Subcutaneous abdominal adipose tissue (tissue), 5 donors: ENCODE data around the gene VIPAS39.

Experiments used
- H3K27ac ChIP-seq: one replicate; pipeline ENCODE4 v1.7.0; 2013; ENCODE audit warnings: low read depth, mild to moderate bottlenecking, inconsistent platforms, low read length, moderate library complexity
- H3K27me3 ChIP-seq, 5 donors: one replicate each; pipeline ENCODE4 v1.7.0; 2013; ENCODE audit warnings: low read length in 5 of 5, inconsistent platforms in 1 of 5; ENCODE audit not compliant: control insufficient read depth in 5 of 5, insufficient read depth in 4 of 5
- H3K36me3 ChIP-seq, 5 donors: one replicate each; pipeline ENCODE4 v1.7.0; 2013; ENCODE audit warnings: low read length in 5 of 5; ENCODE audit not compliant: control insufficient read depth in 5 of 5, insufficient read depth in 5 of 5
- H3K4me1 ChIP-seq, 5 donors: one replicate each; pipeline ENCODE4 v1.7.0; 2013; ENCODE audit warnings: low read length in 5 of 5, mild to moderate bottlenecking in 3 of 5, moderate library complexity in 1 of 5; ENCODE audit not compliant: control insufficient read depth in 5 of 5, insufficient read depth in 5 of 5
- H3K4me3 ChIP-seq, 5 donors: one replicate each; pipeline ENCODE4 v1.7.0; 2013; ENCODE audit warnings: low read length in 5 of 5, low read depth in 1 of 5
- H3K9ac ChIP-seq, 5 donors: one replicate each; pipeline ENCODE4 v1.7.0; 2013; ENCODE audit warnings: low read length in 5 of 5, mild to moderate bottlenecking in 4 of 5, moderate library complexity in 3 of 5
- H3K9me3 ChIP-seq, 5 donors: one replicate each; pipeline ENCODE4 v1.7.0; 2013; ENCODE audit warnings: low read length in 5 of 5; ENCODE audit not compliant: control insufficient read depth in 5 of 5
- donor health status: healthy.
- donor health status: healthy.
- donor health status: healthy.
- donor health status: healthy.
- donor health status: healthy.

The VIPAS39 gene

DNA sequence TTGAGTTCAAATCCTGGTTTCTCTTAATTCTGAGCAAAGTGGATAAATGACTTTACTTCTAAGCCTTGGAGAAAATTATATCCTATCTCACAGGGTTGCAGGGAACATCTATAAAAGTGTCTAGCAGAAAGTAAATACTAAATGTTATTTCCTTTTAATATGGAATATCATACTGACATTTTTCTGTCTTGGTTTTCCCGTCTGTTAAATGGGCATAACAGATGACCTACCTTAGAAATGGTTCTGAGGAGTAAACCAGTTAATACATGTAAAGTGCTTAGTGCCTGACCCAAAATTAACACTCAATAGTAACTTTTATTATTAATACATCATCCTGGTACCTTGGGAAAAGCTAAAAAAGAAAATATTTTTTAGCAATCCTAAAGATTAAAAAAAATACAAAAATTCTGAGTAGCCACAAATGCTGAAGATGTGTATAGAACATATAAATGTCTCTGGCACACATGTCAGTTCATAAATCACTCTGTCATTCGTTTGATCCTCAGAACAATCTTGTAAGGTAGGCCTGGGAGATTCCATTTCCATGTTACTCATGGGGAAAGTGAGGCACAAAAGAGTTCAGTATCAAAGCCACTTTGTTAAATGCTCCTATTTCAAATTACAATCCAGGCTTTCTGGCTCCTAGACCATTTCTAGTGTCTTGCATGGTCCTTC, 1.3 kb downstream of the VIPAS39 start:
- peaks cover 8 to 30% (median 25%) of the 10 kb centered on the region in 5 donors for H3K4me1 ChIP-seq
- peaks cover 14 to 29% (median 25%) of the 10 kb centered on the region in 5 donors for H3K36me3 ChIP-seq
- H3K9ac ChIP-seq = peak overlapping the region in 3 of 5 donors; percentile 96 to 99 (median 98)
- H3K4me3 ChIP-seq = peak overlapping the region in 3 of 5 donors; percentile 88 to 97 (median 96)
- no peaks in the 10 kb centered on the region for H3K9me3 ChIP-seq
- no peak overlapping the region for H3K27ac ChIP-seq
- no peaks in the 10 kb centered on the region for H3K27me3 ChIP-seq

DNA sequence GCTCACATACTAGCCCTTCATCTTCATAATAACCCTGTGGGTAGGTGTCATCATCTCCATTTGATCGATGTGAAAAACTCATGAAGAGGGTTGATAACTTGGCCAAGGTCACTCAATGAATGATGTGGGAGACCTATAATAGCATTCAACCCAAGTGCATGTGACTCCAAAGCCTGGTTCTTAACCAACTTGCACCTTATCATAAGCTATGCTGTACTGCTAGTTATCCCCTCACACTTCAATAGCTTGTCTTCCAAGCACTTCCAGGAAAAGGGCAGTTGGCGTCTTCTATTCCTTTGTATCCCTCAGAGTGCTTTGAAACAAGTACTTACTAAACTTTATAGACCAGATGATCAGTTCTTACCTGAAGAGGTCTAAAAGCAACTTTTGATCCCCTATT, 15.2 kb downstream of the VIPAS39 start:
- Histone ChIP-seq H3K9ac (no peak overlapping the region), H3K9me3 (no peaks in the 10 kb centered on the region), H3K36me3 (peaks cover 37 to 69% (median 61%) of the 10 kb centered on the region in 5 donors), H3K27ac (no peak overlapping the region), H3K4me1 (no peaks in the 10 kb centered on the region), H3K4me3 (no peak overlapping the region), H3K27me3 (no peaks in the 10 kb centered on the region)

DNA sequence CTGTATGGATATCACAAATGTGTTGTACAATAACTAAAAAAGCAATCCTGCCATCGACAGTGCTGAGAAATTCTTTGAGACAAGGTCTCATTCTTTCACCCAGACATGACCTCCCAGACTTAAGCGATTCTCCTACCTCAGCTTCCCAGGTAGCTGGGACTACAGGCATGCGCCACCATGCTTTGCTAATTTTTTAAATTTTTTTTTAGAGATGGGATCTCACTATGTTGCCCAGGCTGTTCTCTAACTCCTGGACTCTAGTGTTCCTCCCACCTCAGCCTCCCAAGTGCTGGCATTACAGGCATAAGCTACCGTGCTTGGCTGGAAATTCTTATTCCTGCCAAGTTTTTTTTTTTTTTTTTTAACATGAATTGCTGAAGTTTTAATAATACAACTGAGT, 17.5 kb downstream of the VIPAS39 start:
- Histone ChIP-seq H3K36me3 (peaks cover 54 to 76% (median 70%) of the 10 kb centered on the region in 5 donors), H3K9me3 (no peaks in the 10 kb centered on the region), H3K27me3 (no peaks in the 10 kb centered on the region), H3K9ac (no peak overlapping the region), H3K4me3 (no peak overlapping the region), H3K27ac (no peak overlapping the region), H3K4me1 (no peaks in the 10 kb centered on the region)

DNA sequence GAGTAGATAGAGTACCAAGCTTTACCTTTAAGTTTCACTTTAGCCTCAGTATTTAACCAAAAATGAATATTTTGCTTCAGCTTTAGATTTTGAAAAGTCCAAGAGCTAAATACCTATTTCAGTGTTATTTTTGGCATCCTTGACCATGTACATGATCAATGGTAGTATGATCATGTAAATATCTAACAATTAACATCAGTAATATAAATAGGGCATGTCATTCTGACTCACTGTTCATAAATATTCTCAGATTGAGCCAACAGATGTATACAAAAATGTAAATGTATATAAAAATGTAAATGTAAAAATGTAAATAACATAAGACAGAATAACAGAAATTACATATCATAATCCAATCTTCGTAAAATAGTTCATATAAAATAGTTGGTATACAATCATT, 18.8 kb downstream of the VIPAS39 start:
- Histone ChIP-seq H3K4me3 (no peak overlapping the region), H3K9ac (no peak overlapping the region), H3K36me3 (peaks cover 56 to 80% (median 75%) of the 10 kb centered on the region in 5 donors), H3K27ac (no peak overlapping the region), H3K9me3 (no peaks in the 10 kb centered on the region), H3K4me1 (no peaks in the 10 kb centered on the region), H3K27me3 (no peaks in the 10 kb centered on the region)

DNA sequence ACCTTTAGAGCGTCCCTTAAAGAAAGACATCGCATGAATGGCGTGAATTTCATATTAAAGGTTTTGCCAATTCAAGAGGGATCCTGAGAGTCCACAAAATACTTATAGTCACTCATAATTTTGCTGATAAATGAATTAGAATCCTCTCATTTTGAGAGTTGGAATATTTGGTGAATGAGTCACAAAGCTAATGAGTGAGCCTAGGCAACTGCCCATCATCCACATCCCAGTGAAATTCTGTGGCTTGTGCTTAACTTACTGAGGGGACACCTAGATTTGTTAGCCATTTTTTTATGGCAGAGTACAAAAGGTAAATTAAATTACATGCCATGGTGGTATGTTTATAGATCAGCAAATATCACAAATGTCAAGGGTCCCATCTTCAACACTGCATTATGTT, 21.4 kb downstream of the VIPAS39 start:
- Histone ChIP-seq H3K27ac (no peak overlapping the region), H3K36me3 (peaks cover 49 to 76% (median 68%) of the 10 kb centered on the region in 5 donors)

DNA sequence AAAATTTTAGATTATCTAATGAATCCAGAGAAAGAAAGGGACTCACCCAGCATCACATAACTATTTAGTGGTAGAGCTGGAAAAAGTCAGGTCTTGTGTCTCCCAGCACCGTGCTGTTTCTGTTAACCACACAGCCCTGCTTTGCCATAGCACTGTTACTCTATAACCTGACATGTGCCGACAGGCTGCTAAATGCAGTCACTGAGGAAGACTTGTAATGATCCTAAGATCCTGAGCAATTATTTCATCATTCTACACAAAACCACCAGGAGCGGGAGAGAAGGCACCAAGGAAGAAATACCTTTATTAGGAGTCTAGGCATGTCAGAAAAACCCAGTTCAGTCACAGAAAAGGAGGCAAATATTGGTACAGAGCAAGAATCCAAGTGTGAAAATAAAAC, 31.0 kb downstream of the VIPAS39 start:
- Histone ChIP-seq H3K9ac (no peak overlapping the region), H3K9me3 (no peaks in the 10 kb centered on the region), H3K36me3 (peaks cover 74 to 92% (median 79%) of the 10 kb centered on the region in 5 donors), H3K4me1 (no peaks in the 10 kb centered on the region), H3K27ac (no peak overlapping the region), H3K4me3 (no peak overlapping the region), H3K27me3 (no peaks in the 10 kb centered on the region)

More for the DNA sequence above, 21.4 kb downstream of the VIPAS39 start:
- H3K9ac ChIP-seq = no peak overlapping the region
- no peaks in the 10 kb centered on the region for H3K9me3 ChIP-seq
- H3K4me1 ChIP-seq = no peaks in the 10 kb centered on the region
- no peak overlapping the region for H3K4me3 ChIP-seq
- H3K27me3 ChIP-seq = no peaks in the 10 kb centered on the region

DNA sequence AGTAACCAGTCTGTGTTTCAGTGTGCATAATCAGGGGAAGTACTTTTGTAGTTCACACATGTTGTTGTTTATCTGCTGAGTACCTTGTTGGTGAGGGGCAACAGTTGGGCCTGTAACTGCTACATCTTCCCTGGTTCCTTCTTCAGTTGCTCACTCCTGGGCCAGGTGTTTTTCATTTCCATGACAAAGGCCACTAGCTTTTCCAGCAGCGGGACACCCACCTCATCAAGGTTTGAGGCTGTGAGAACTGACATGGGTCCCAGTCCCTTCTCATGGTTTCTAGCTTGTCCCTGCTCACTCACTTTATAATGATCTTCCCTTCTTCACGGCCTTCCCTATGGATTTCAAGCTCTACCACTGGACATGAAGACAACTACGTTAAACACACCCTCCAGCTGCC, 32.5 kb downstream of the VIPAS39 start:
- Histone ChIP-seq H3K27ac (no peak overlapping the region), H3K4me3 (no peak overlapping the region), H3K36me3 (peaks cover 70 to 82% (median 73%) of the 10 kb centered on the region in 5 donors), H3K4me1 (no peaks in the 10 kb centered on the region), H3K9me3 (peaks cover 0 to 4% (median 2%) of the 10 kb centered on the region in 5 donors), H3K9ac (no peak overlapping the region), H3K27me3 (no peaks in the 10 kb centered on the region)

DNA sequence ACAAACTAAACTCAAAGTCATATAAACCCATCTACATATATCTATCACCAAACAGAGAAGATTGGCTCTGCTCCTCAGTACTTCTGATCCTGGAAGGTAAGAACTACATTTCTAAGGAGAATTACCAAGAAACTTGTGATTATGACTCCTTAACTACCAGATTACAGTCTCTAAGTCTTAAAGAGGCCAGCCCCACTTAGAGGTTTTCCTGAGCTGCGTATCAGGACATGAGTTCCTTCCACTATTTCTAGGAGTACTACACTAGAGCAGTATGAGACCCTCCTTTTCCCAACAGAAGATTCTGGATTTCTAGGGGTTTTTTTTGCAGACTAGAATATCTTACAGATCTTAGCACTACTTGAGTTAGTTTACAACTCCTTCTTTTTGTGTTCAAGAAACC, 34.0 kb downstream of the VIPAS39 start, which contains the start of gene NOXRED1:
Gene NOXRED1 (minus strand): TSS at position 101 of the 400 bp plus-strand sequence. CDS start 634 bp downstream, outside the sequence.
- peaks cover 0 to 15% (median 7%) of the 10 kb centered on the region in 5 donors for H3K9me3 ChIP-seq
- H3K36me3 ChIP-seq = peaks cover 56 to 67% (median 59%) of the 10 kb centered on the region in 5 donors
- H3K9ac ChIP-seq = no peak within 1 kb of the TSS
- no peaks in the 10 kb centered on the region for H3K27me3 ChIP-seq
- H3K27ac ChIP-seq = no peak within 1 kb of the TSS
- no peak within 1 kb of the TSS for H3K4me3 ChIP-seq
- H3K4me1 ChIP-seq = no peaks in the 10 kb centered on the region

DNA sequence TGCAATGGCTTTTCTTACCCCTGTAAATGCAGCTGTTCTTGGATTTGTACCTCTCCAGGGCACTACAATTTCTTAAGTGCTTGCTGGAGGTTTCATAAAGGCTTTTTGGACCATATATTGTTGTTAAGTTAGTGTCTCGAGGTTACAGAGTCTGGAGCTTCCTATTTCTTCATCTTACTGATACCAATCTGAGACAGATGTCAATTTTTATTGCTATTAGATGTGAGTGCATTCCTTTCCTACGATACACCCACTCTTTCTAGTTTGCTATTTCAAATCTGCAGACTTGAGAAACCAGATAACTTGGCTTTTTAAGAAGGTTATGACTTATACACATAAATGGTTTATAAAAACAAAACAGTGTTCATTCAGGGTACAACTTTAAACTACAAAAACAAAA, 36.2 kb downstream of the VIPAS39 start:
- Histone ChIP-seq H3K9me3 (peaks cover 0 to 18% (median 7%) of the 10 kb centered on the region in 5 donors), H3K27ac (no peak overlapping the region), H3K4me1 (no peaks in the 10 kb centered on the region), H3K9ac (no peak overlapping the region), H3K4me3 (no peak overlapping the region), H3K27me3 (no peaks in the 10 kb centered on the region), H3K36me3 (peaks cover 36 to 45% (median 38%) of the 10 kb centered on the region in 5 donors)

DNA sequence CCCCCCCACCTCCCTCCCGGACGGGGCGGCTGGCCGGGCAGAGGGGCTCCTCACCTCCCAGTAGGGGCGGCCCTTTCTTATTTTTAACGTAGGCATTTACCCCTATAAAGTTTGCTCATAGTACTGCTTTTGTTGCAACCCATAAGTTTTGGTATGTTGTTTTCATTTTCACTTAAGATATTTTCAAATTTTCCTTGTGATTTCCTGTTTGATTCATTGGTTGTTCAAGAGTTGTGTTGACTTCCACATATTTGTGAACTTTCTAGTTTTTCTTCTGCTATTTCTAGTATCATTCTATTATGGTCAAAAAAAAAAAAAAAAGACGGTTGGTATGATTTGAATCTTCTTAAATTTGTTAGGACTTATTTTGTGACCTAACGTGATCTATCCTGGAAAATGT, 40.6 kb downstream of the VIPAS39 start:
- H3K27ac ChIP-seq = no peak overlapping the region

More for the DNA sequence above, 40.6 kb downstream of the VIPAS39 start:
- H3K27me3 ChIP-seq = no peaks in the 10 kb centered on the region
- no peak overlapping the region for H3K9ac ChIP-seq
- H3K36me3 ChIP-seq = peaks cover 0 to 9% (median 2%) of the 10 kb centered on the region in 5 donors
- H3K4me1 ChIP-seq = no peaks in the 10 kb centered on the region
- H3K4me3 ChIP-seq = no peak overlapping the region
- H3K9me3 ChIP-seq = peaks cover 0 to 18% (median 7%) of the 10 kb centered on the region in 5 donors
